A673 (cell line): Measurements from ENCODE around the gene STK36. TPM values are rescaled to one million over a fixed set of nuclear protein-coding genes. Genes with fewer than 3 reads are reported as not detected.

Experiments used
- Bru-seq: library from RNA; stranded (reverse); fragments of 400-500 nt; gene quantifications from one replicate; lab custom pipeline; 2021; lab: Mats Ljungman, UMichigan
- BruChase-seq, 2 experiments: library from RNA; stranded (reverse); fragments of 400-500 nt; gene quantifications; one replicate each; lab custom pipeline; 2021; lab: Mats Ljungman, UMichigan
- BruUV-seq: library from RNA; stranded (reverse); fragments of 400-500 nt; replicated peaks from 2 replicates; lab custom pipeline; 2021; lab: Mats Ljungman, UMichigan
- CTCF ChIA-PET: fragments of 300-600 bp; sonication (Branson Sonifier 250); formaldehyde crosslinking; loops from one replicate; lab custom pipeline; 2022; ENCODE audit warnings: antibody characterized with exemption; lab: Charles Lee
- POLR2A ChIA-PET: fragments of 300-600 bp; sonication (Branson Sonifier 250); formaldehyde crosslinking; loops from one replicate; lab custom pipeline; 2022; ENCODE audit warnings: antibody characterized with exemption; ENCODE audit not compliant: low non-redundant PET; lab: Charles Lee
- DNase-seq: peaks from one replicate; pipeline ENCODE4 v3.0.0-alpha.2; 2015; ENCODE audit warnings: low spot score
- H3K27ac ChIP-seq: fragments of 200-600 bp; sonication (generic); 2 replicates; pipeline ENCODE4 v1.5.1; 2016; ENCODE audit warnings: mixed run types, low read depth, mild to moderate bottlenecking, mixed read lengths, antibody characterized with exemption, low read length; ENCODE audit not compliant: poor library complexity, severe bottlenecking
- H3K27me3 ChIP-seq: fragments of 200-600 bp; sonication (generic); replicated peaks from 2 replicates; pipeline ENCODE4 v1.6.1; 2017; ENCODE audit warnings: mixed run types, low read depth, mild to moderate bottlenecking, mixed read lengths, antibody characterized with exemption, low read length; ENCODE audit not compliant: insufficient read depth, poor library complexity
- H3K36me3 ChIP-seq: fragments of 200-600 bp; sonication (generic); 2 replicates; pipeline ENCODE4 v1.6.1; 2016; ENCODE audit warnings: mixed run types, mild to moderate bottlenecking, mixed read lengths, antibody characterized with exemption, low read length; ENCODE audit not compliant: insufficient read depth, poor library complexity, severe bottlenecking
- H3K4me1 ChIP-seq: fragments of 200-600 bp; sonication (generic); 2 replicates; pipeline ENCODE4 v1.6.1; 2017; ENCODE audit warnings: mixed run types, mild to moderate bottlenecking, mixed read lengths, antibody characterized with exemption, low read length; ENCODE audit not compliant: insufficient read depth, poor library complexity, severe bottlenecking
- H3K4me3 ChIP-seq: fragments of 200-600 bp; sonication (generic); 2 replicates; pipeline ENCODE4 v1.5.1; 2016; ENCODE audit warnings: low read depth, mixed run types, mild to moderate bottlenecking, mixed read lengths, low read length; ENCODE audit not compliant: poor library complexity, severe bottlenecking
- H3K9me3 ChIP-seq: fragments of 200-600 bp; sonication (generic); 2 replicates; pipeline ENCODE4 v1.6.1; 2016; ENCODE audit warnings: mixed run types, low read depth, mild to moderate bottlenecking, mixed read lengths, antibody characterized with exemption, low read length; ENCODE audit not compliant: poor library complexity, severe bottlenecking
- EZH2 ChIP-seq: fragments of 200-600 bp; sonication (generic); IDR thresholded peaks from 2 replicates; pipeline ENCODE4 v1.6.1; 2017; ENCODE audit warnings: borderline replicate concordance, low read depth, mild to moderate bottlenecking, mixed read lengths, antibody characterized with exemption, low read length; ENCODE audit not compliant: poor library complexity, severe bottlenecking
- intact Hi-C: fragments of 100-400 bp; cut with micrococcal nuclease; formaldehyde crosslinking; loops from one replicate; pipeline ENCODE4 v1.10.0; 2022; ENCODE audit not compliant: unreplicated experiment
- long read RNA-seq: library from polyadenylated mRNA; stranded (forward); transcript quantifications from one replicate; pipeline ENCODE4 v2.0.0, GENCODE V29; 2022
- total RNA-seq: library from RNA; stranded (reverse); gene quantifications from 2 replicates; pipeline ENCODE4 v1.2.3, GENCODE V29; 2021
- TF ChIP-seq, protein P1 (sequence below): fragments of 300-800, 200-600 bp; sonication (generic); conservative IDR thresholded peaks from 2 replicates; pipeline ENCODE4 v1.5.1; 2017; ENCODE audit warnings: low read depth, mild to moderate bottlenecking, antibody characterized with exemption, low read length, moderate library complexity, mixed read lengths

The STK36 gene, protein sequence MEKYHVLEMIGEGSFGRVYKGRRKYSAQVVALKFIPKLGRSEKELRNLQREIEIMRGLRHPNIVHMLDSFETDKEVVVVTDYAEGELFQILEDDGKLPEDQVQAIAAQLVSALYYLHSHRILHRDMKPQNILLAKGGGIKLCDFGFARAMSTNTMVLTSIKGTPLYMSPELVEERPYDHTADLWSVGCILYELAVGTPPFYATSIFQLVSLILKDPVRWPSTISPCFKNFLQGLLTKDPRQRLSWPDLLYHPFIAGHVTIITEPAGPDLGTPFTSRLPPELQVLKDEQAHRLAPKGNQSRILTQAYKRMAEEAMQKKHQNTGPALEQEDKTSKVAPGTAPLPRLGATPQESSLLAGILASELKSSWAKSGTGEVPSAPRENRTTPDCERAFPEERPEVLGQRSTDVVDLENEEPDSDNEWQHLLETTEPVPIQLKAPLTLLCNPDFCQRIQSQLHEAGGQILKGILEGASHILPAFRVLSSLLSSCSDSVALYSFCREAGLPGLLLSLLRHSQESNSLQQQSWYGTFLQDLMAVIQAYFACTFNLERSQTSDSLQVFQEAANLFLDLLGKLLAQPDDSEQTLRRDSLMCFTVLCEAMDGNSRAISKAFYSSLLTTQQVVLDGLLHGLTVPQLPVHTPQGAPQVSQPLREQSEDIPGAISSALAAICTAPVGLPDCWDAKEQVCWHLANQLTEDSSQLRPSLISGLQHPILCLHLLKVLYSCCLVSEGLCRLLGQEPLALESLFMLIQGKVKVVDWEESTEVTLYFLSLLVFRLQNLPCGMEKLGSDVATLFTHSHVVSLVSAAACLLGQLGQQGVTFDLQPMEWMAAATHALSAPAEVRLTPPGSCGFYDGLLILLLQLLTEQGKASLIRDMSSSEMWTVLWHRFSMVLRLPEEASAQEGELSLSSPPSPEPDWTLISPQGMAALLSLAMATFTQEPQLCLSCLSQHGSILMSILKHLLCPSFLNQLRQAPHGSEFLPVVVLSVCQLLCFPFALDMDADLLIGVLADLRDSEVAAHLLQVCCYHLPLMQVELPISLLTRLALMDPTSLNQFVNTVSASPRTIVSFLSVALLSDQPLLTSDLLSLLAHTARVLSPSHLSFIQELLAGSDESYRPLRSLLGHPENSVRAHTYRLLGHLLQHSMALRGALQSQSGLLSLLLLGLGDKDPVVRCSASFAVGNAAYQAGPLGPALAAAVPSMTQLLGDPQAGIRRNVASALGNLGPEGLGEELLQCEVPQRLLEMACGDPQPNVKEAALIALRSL (N-terminal part only)
- total RNA-seq, result 69.3 and 73.3 TPM in 2 replicates
- percentile 62 among the genes with signal in this experiment for Bru-seq, nascent RNA
- percentile 71 among the genes with signal in this experiment for BruChase-seq, experiment 1, labeled RNA remaining after a 2-hour chase
- BruChase-seq, experiment 2, labeled RNA remaining after a 6-hour chase, result percentile 77 among the genes with signal in this experiment
- long read RNA-seq, full-length matches to known transcripts, result 6 of 39 reads
- long read RNA-seq, partial matches to known transcripts, result 13 of 39 reads
- long read RNA-seq, other reads (novel, unspliced or antisense), result 20 of 39 reads

DNA sequence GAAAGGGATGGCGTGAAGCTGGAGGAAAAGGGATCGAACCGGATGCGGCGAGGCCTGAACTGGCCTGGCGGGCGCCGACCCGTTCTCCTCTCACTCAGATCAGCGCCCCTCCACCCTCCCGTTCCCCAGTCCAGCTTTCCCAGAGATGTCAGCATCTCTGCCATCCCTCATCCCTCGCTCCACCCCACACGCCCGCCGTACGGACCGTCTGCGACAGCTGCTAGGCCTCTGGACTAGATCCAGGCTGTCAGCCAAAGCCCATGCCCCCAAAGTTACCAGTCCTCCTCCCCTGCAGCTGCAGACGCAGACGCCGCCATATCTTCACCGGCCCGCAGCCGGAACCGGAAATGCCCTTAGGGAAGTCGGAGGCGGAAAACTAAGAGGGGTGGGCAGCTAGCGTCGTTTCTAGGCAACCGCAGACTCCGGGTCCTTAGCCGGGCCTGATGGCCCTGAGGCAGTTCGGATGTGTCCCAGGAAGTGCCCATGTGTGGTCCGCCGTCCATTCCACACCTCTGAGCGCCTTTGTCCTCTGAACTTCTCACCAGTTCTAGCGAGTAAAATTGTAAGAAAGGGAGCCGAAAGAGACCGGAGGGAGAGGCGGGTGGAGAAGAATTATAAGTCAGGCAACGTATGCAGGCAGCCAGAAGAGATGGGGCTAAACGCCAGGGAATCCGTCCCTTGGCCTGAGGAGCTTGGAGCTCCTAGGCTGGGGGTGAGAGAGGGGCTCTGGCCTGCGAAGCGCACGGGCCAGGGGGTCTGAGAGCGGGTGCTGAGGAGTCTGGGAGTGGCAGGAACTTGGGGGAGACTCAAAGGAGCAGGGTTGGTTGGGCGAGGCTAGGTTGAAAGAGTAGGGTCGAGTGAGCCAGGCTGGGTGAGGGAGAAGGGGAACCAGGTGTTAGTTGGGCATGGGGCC lies at the start of gene STK36, which contains the start of gene RNF25:
TSS of gene STK36 (plus strand) at position 433 of the 913 bp plus-strand sequence. CDS start 744 bp downstream, outside the sequence.
TSS of gene RNF25 (minus strand) at position 349 of the 913 bp plus-strand sequence. CDS start at position 317, 32 bp downstream.
- CTCF ChIA-PET, result interaction anchor here (0.6 to 1.6 kb wide), 4 partner anchors 16 to 176 kb away, joined by 3 to 11 read pairs (median 4); no protein-coding TSS in a partner anchor
- peak; percentile 96 for DNase-seq
- peak within 1 kb of the TSS; percentile 75 for H3K4me3 ChIP-seq
- no TSS peak for BruUV-seq
- H3K27me3 ChIP-seq, result no peaks in the 10 kb centered on the region
- POLR2A ChIA-PET, result interaction anchor here (0.6 kb wide), 1 partner anchor 38 kb away, joined by 3 read pairs; the partner anchor contains the start of gene TTLL4
- H3K27ac ChIP-seq, result peak within 1 kb of the TSS; percentile 70
- H3K4me1 ChIP-seq, result no peaks in the 10 kb centered on the region
- H3K9me3 ChIP-seq, result no peaks in the 10 kb centered on the region
- intact Hi-C loops, result no loop called here
- H3K36me3 ChIP-seq, result peaks cover 14% of the 10 kb centered on the region
- TF ChIP-seq, protein P1, sequence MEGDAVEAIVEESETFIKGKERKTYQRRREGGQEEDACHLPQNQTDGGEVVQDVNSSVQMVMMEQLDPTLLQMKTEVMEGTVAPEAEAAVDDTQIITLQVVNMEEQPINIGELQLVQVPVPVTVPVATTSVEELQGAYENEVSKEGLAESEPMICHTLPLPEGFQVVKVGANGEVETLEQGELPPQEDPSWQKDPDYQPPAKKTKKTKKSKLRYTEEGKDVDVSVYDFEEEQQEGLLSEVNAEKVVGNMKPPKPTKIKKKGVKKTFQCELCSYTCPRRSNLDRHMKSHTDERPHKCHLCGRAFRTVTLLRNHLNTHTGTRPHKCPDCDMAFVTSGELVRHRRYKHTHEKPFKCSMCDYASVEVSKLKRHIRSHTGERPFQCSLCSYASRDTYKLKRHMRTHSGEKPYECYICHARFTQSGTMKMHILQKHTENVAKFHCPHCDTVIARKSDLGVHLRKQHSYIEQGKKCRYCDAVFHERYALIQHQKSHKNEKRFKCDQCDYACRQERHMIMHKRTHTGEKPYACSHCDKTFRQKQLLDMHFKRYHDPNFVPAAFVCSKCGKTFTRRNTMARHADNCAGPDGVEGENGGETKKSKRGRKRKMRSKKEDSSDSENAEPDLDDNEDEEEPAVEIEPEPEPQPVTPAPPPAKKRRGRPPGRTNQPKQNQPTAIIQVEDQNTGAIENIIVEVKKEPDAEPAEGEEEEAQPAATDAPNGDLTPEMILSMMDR, result no peak
- TF ChIP-seq EZH2, result no peak

DNA sequence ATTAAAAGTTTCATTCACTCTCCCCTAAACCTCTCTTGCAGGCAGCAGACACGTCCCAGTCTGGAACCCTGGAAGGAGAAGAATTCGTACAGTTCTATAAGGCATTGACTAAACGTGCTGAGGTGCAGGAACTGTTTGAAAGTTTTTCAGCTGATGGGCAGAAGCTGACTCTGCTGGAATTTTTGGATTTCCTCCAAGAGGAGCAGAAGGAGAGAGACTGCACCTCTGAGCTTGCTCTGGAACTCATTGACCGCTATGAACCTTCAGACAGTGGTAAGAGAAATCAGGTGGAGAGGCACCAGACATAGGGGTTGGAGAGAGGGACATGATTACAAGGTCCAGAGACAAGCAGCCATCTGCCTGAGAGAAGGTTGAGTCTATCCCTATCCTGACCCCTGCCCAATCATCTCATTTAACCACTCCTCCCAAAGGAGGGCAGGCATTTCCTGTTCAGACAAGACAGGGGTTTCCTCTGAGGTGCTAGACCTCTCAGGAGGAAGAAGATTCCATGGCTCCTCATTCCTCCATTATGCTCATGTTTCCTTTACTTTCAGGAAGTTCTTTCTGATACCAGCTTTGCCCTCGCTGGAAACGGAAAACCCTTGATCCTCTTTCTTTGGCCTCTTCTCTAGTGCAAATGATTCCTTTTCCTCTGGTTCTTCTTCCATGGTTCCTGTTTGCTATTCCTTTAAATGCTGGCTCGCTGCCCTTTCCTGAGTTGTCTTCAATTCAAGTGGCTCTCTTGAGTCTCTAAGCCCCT lies 49.1 kb upstream of the STK36 start:
- intact Hi-C loops, result no loop called here
- no TSS peak for BruUV-seq
- Histone ChIP-seq H3K9me3 (no peaks in the 10 kb centered on the region), H3K27me3 (no peaks in the 10 kb centered on the region), H3K4me1 (peaks cover 9% of the 10 kb centered on the region), H3K36me3 (no peaks in the 10 kb centered on the region), H3K27ac (no peak overlapping the region), H3K4me3 (no peak overlapping the region)
- ChIA-PET POLR2A (no interaction called here), CTCF (interaction anchor here (0.6 kb wide), 1 partner anchor 14 kb away, joined by 8 read pairs; no protein-coding TSS in a partner anchor)
- no peak for TF ChIP-seq EZH2
- TF ChIP-seq, protein P1, result no peak
- peak; percentile 31 for DNase-seq
